ENCODE results near the gene WDFY4. TPM values are rescaled to one million over a fixed set of nuclear protein-coding genes. Genes with fewer than 3 reads are reported as not detected.

The WDFY4 gene
- total RNA-seq, 1 experiment from 2014 or later, result not detected

- H3K27ac ChIP-seq (ENCODE audit: insufficient read length, low read depth, low read length), result no peak overlapping the region
- Mint-ChIP-seq H3K4me1 (peaks cover 8 to 17% of the 10 kb centered on the region in 2 experiments), H3K27ac (peak overlapping the region in 1 of 3 experiments; percentile 31; a peak in 1 of 7 replicates), H3K27me3 (ENCODE audit: low read depth) (peaks cover 3% of the 10 kb centered on the region), H3K36me3 (ENCODE audit: insufficient read depth in 1 of 3, low read depth in 3 of 3) (no peaks in the 10 kb centered on the region), H3K9me3 (no peaks in the 10 kb centered on the region), H3K4me3 (no peak overlapping the region)
- H2BK15ac ChIP-seq (ENCODE audit: low read depth, low read length), result no peak overlapping the region
- no peak overlapping the region for H2BK12ac ChIP-seq (ENCODE audit: insufficient read length, low read depth, low read length)
- peak; percentile 13 for DNase-seq
- H3K23me2 ChIP-seq (ENCODE audit: insufficient read length, low read depth, low read length, poor library complexity, severe bottlenecking), result no peaks in the 10 kb centered on the region
- no peak overlapping the region for H2BK120ac ChIP-seq (ENCODE audit: low read depth, low read length, poor library complexity, severe bottlenecking)
- no peaks in the 10 kb centered on the region for H3K79me1 ChIP-seq (ENCODE audit: insufficient read depth, low read depth, low read length, poor library complexity, severe bottlenecking)
- H3K9me3 ChIP-seq (ENCODE audit: control insufficient read depth, low read depth, low read length), result no peaks in the 10 kb centered on the region
- no peak overlapping the region for H2AFZ ChIP-seq (ENCODE audit: low read length)
- no peaks in the 10 kb centered on the region for H3K27me3 ChIP-seq (ENCODE audit: insufficient read depth, low read length)
- no peak overlapping the region for H2AK5ac ChIP-seq (ENCODE audit: insufficient read length, low read length)
- no peak overlapping the region for H4K91ac ChIP-seq (ENCODE audit: insufficient read length, low read depth, low read length)
- no peak overlapping the region for H3K14ac ChIP-seq (ENCODE audit: insufficient read depth, low read length)
- no peaks in the 10 kb centered on the region for H3K79me2 ChIP-seq (ENCODE audit: insufficient read depth, low read length)
- no peak overlapping the region for H3K9ac ChIP-seq (ENCODE audit: extremely low read depth, insufficient read length, low read length)
- no peak overlapping the region for H3K18ac ChIP-seq (ENCODE audit: insufficient read length, low read depth, low read length)
- no CpG with 5 or more reads among the region's 7 CpGs for WGBS (ENCODE audit: extremely low coverage, insufficient read length, low lambda C conversion rate)
- H3K4me1 ChIP-seq (ENCODE audit: insufficient read depth, low read length), result no peaks in the 10 kb centered on the region
- H3K23ac ChIP-seq (ENCODE audit: insufficient read length, low read depth, low read length), result no peak overlapping the region
- no peak overlapping the region for H4K5ac ChIP-seq (ENCODE audit: insufficient read length, low read depth, low read length)
- H3K56ac ChIP-seq (ENCODE audit: insufficient read length, low read depth, low read length), result no peak overlapping the region
- H2BK5ac ChIP-seq (ENCODE audit: insufficient read length, low read length), result no peak overlapping the region
- H2BK20ac ChIP-seq (ENCODE audit: low read depth, low read length, poor library complexity, severe bottlenecking), result no peak overlapping the region
- H4K20me1 ChIP-seq (ENCODE audit: control insufficient read depth, insufficient read depth, insufficient read length), result no peaks in the 10 kb centered on the region
- no peak overlapping the region for H3T11ph ChIP-seq (ENCODE audit: low read length)
- TF ChIP-seq CTCF (conservative IDR thresholded peaks at IDR 0.05), result no peak
- no peak overlapping the region for H3K4ac ChIP-seq (ENCODE audit: low read depth, low read length)
- no peak overlapping the region for H4K8ac ChIP-seq (replicated peaks; ENCODE audit: insufficient read length, low read depth, low read length)
- H3K4me2 ChIP-seq (ENCODE audit: insufficient read depth, insufficient read length, low read length), result no peak overlapping the region
Measured at GRCh38 chr10:48932831-48933664, 248.4 kb downstream of the WDFY4 start.

All from H9 (cell line).